ENCODE measurements around the gene SEC16A.

SEC16A gene

DNA sequence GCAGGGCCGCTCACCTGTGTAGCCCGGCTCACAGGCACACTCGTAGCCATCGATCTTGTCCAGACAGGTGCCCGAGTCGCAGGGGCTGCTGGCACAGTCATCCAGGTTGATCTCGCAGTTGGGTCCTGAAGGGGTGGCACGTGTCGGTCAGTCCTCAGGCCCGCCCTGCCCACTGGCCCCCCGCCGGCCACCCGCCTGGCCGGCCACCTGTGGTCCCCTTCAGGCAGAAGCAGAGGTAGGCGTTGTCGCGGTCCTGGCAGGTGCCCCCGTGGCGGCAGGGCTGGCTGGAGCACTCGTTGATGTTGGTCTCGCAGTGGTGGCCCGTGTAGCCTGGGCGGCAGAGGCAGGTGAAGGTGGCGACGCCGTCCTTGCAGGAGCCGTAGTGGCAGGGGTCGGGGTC lies 32.4 kb upstream of the SEC16A start:
- Histone ChIP-seq H3K27ac (ENCODE audit: low read length) (no peak overlapping the region), H3K36me3 (ENCODE audit: control insufficient read depth in 1 of 2, insufficient read depth in 2 of 2, low read length in 2 of 2) (peaks cover 14 to 91% of the 10 kb centered on the region in 2 donors), H3K4me1 (ENCODE audit: control insufficient read depth in 1 of 2, insufficient read depth in 2 of 2, low read length in 2 of 2) (no peaks in the 10 kb centered on the region), H3K9me3 (ENCODE audit: control insufficient read depth in 1 of 2, low read length in 2 of 2) (no peaks in the 10 kb centered on the region), H3K27me3 (ENCODE audit: low read depth, low read length) (no peaks in the 10 kb centered on the region), H3K4me3 (ENCODE audit: low read depth in 1 of 2, low read length in 2 of 2) (no peak overlapping the region)

GRCh38 chr9:136514022-136514714 lies 31.3 kb upstream of the SEC16A start:
- H3K27me3 ChIP-seq (ENCODE audit: low read depth, low read length), result no peaks in the 10 kb centered on the region
- H3K36me3 ChIP-seq (ENCODE audit: control insufficient read depth in 1 of 2, insufficient read depth in 2 of 2, low read length in 2 of 2), result peaks cover 23 to 97% of the 10 kb centered on the region in 2 donors
- no peak overlapping the region for H3K4me3 ChIP-seq (ENCODE audit: low read depth in 1 of 2, low read length in 2 of 2)
- no peaks in the 10 kb centered on the region for H3K9me3 ChIP-seq (ENCODE audit: control insufficient read depth in 1 of 2, low read length in 2 of 2)
- H3K27ac ChIP-seq (ENCODE audit: low read length), result no peak overlapping the region
- no peaks in the 10 kb centered on the region for H3K4me1 ChIP-seq (ENCODE audit: control insufficient read depth in 1 of 2, insufficient read depth in 2 of 2, low read length in 2 of 2)

- H3K27ac ChIP-seq (ENCODE audit: low read length), result no peak overlapping the region
- H3K36me3 ChIP-seq (ENCODE audit: control insufficient read depth in 1 of 2, insufficient read depth in 2 of 2, low read length in 2 of 2), result peaks cover 25 to 97% of the 10 kb centered on the region in 2 donors
These were observed 30.4 kb upstream of the SEC16A start for GRCh38 chr9:136513191-136513590.

DNA sequence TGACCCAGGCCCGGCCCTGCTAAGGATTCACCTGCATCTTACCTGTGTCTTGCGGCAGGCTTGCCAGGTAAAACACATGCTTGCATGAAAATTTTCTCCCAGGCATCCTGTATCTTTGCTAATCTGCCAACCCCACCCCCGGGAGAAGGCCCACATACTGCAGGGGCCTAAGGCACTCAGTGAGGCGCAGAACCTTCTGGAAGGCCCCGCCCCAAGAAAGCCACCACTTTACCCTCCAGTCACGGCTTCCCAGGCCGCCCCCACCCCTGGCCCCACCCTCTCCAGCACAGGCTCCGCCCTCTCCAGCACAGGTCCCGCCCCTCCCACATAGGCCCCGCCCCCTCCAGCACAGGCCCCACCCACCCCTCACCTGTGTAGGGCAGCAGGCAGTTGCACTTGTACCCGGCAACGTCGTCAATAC lies 29.8 kb upstream of the SEC16A start:
- Histone ChIP-seq H3K4me1 (ENCODE audit: control insufficient read depth in 1 of 2, insufficient read depth in 2 of 2, low read length in 2 of 2) (no peaks in the 10 kb centered on the region), H3K9me3 (ENCODE audit: control insufficient read depth in 1 of 2, low read length in 2 of 2) (no peaks in the 10 kb centered on the region), H3K4me3 (ENCODE audit: low read depth in 1 of 2, low read length in 2 of 2) (no peak overlapping the region), H3K27ac (ENCODE audit: low read length) (no peak overlapping the region), H3K36me3 (ENCODE audit: control insufficient read depth in 1 of 2, insufficient read depth in 2 of 2, low read length in 2 of 2) (peaks cover 27 to 97% of the 10 kb centered on the region in 2 donors), H3K27me3 (ENCODE audit: low read depth, low read length) (no peaks in the 10 kb centered on the region)

More at GRCh38 chr9:136513191-136513590, 30.4 kb upstream of the SEC16A start:
- Histone ChIP-seq H3K9me3 (ENCODE audit: control insufficient read depth in 1 of 2, low read length in 2 of 2) (no peaks in the 10 kb centered on the region), H3K4me1 (ENCODE audit: control insufficient read depth in 1 of 2, insufficient read depth in 2 of 2, low read length in 2 of 2) (no peaks in the 10 kb centered on the region), H3K27me3 (ENCODE audit: low read depth, low read length) (no peaks in the 10 kb centered on the region), H3K4me3 (ENCODE audit: low read depth in 1 of 2, low read length in 2 of 2) (no peak overlapping the region)

GRCh38 chr9:136511670-136512592 lies 29.1 kb upstream of the SEC16A start:
- H3K4me3 ChIP-seq (ENCODE audit: low read depth in 1 of 2, low read length in 2 of 2), result no peak overlapping the region
- H3K4me1 ChIP-seq (ENCODE audit: control insufficient read depth in 1 of 2, insufficient read depth in 2 of 2, low read length in 2 of 2), result no peaks in the 10 kb centered on the region
- H3K9me3 ChIP-seq (ENCODE audit: control insufficient read depth in 1 of 2, low read length in 2 of 2), result no peaks in the 10 kb centered on the region
- H3K27me3 ChIP-seq (ENCODE audit: low read depth, low read length), result no peaks in the 10 kb centered on the region
- H3K36me3 ChIP-seq (ENCODE audit: control insufficient read depth in 1 of 2, insufficient read depth in 2 of 2, low read length in 2 of 2), result peaks cover 32 to 97% of the 10 kb centered on the region in 2 donors
- H3K27ac ChIP-seq (ENCODE audit: low read length), result no peak overlapping the region

DNA sequence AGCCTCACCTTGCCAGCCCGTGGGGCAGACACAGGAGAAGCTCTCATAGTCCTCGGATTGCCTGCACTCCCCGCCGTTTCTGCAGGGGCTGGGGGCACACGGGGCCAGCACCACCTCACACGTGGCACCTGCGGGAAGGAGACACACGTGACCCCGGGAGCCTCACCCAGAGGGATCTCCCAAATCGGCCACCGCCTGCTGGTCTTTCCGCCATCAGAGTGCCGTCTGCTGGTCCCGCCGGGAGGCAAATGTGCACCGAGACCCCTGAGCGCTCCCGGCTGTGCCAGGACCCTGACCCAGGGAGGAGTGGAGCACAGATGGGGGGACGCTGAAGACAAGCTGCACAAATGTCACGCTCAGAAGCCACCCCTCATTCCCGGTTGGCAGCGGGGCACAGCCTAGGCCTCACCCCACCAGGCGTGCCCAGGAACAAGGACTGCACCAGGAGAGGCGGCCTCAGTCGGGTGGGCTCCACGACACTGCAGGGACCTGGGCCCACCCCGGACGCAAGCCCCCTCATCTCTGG lies 28.4 kb upstream of the SEC16A start:
- H3K4me3 ChIP-seq (ENCODE audit: low read depth in 1 of 2, low read length in 2 of 2), result no peak overlapping the region
- no peaks in the 10 kb centered on the region for H3K9me3 ChIP-seq (ENCODE audit: control insufficient read depth in 1 of 2, low read length in 2 of 2)
- H3K27ac ChIP-seq (ENCODE audit: low read length), result no peak overlapping the region
- H3K27me3 ChIP-seq (ENCODE audit: low read depth, low read length), result no peaks in the 10 kb centered on the region
- H3K4me1 ChIP-seq (ENCODE audit: control insufficient read depth in 1 of 2, insufficient read depth in 2 of 2, low read length in 2 of 2), result no peaks in the 10 kb centered on the region
- peaks cover 32 to 97% of the 10 kb centered on the region in 2 donors for H3K36me3 ChIP-seq (ENCODE audit: control insufficient read depth in 1 of 2, insufficient read depth in 2 of 2, low read length in 2 of 2)

- H3K4me1 ChIP-seq (ENCODE audit: control insufficient read depth in 1 of 2, insufficient read depth in 2 of 2, low read length in 2 of 2), result no peaks in the 10 kb centered on the region
- no peak overlapping the region for H3K27ac ChIP-seq (ENCODE audit: low read length)
These were observed 27.7 kb upstream of the SEC16A start for GRCh38 chr9:136510561-136510960.

GRCh38 chr9:136509549-136509948 lies 26.7 kb upstream of the SEC16A start:
- Histone ChIP-seq H3K4me3 (ENCODE audit: low read depth in 1 of 2, low read length in 2 of 2) (no peak overlapping the region), H3K4me1 (ENCODE audit: control insufficient read depth in 1 of 2, insufficient read depth in 2 of 2, low read length in 2 of 2) (no peaks in the 10 kb centered on the region), H3K36me3 (ENCODE audit: control insufficient read depth in 1 of 2, insufficient read depth in 2 of 2, low read length in 2 of 2) (peaks cover 29 to 96% of the 10 kb centered on the region in 2 donors), H3K27me3 (ENCODE audit: low read depth, low read length) (no peaks in the 10 kb centered on the region), H3K9me3 (ENCODE audit: control insufficient read depth in 1 of 2, low read length in 2 of 2) (no peaks in the 10 kb centered on the region), H3K27ac (ENCODE audit: low read length) (no peak overlapping the region)

More at GRCh38 chr9:136510561-136510960, 27.7 kb upstream of the SEC16A start:
- Histone ChIP-seq H3K27me3 (ENCODE audit: low read depth, low read length) (no peaks in the 10 kb centered on the region), H3K4me3 (ENCODE audit: low read depth in 1 of 2, low read length in 2 of 2) (no peak overlapping the region), H3K9me3 (ENCODE audit: control insufficient read depth in 1 of 2, low read length in 2 of 2) (no peaks in the 10 kb centered on the region), H3K36me3 (ENCODE audit: control insufficient read depth in 1 of 2, insufficient read depth in 2 of 2, low read length in 2 of 2) (peaks cover 29 to 96% of the 10 kb centered on the region in 2 donors)

DNA sequence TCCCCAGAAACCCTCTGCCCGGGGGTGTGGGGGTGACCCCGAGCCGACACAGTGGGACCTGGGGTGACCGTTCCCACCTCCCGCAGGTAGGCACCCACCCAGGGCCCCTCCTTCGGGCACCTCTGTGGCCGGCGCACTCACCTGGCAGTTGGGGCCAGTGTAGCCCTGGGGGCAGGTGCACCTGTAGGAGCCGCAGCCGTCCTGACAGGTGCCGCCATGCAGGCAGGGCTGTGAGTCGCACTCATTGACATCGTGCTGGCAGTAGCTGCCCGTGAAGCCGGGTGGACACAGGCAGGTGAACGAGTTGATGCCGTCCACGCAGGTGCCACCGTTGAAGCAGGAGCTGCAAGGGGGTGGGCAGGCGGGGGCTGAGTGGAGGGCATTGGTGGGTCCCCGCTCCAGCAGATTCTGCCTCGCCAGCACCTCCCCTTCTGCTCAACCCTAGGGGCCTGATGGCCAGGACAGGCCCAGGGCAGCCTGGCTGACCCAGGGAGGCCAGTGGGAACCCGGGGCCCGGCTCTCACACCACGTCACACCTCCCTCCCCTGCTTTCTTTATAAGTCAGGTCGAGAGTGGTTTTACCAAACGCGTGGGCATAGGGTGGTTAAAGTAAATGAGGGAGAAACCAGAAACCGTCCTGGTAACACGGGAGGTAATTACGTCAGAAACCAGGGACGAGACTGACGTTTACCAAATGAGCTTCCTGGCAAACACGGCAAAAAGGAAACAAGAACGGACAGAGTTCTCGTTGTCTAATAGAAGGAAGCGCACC lies 26.1 kb upstream of the SEC16A start:
- Histone ChIP-seq H3K27me3 (ENCODE audit: low read depth, low read length) (no peaks in the 10 kb centered on the region), H3K4me3 (ENCODE audit: low read depth in 1 of 2, low read length in 2 of 2) (no peak overlapping the region), H3K9me3 (ENCODE audit: control insufficient read depth in 1 of 2, low read length in 2 of 2) (no peaks in the 10 kb centered on the region), H3K27ac (ENCODE audit: low read length) (no peak overlapping the region), H3K36me3 (ENCODE audit: control insufficient read depth in 1 of 2, insufficient read depth in 2 of 2, low read length in 2 of 2) (peaks cover 29 to 96% of the 10 kb centered on the region in 2 donors), H3K4me1 (ENCODE audit: control insufficient read depth in 1 of 2, insufficient read depth in 2 of 2, low read length in 2 of 2) (no peaks in the 10 kb centered on the region)

DNA sequence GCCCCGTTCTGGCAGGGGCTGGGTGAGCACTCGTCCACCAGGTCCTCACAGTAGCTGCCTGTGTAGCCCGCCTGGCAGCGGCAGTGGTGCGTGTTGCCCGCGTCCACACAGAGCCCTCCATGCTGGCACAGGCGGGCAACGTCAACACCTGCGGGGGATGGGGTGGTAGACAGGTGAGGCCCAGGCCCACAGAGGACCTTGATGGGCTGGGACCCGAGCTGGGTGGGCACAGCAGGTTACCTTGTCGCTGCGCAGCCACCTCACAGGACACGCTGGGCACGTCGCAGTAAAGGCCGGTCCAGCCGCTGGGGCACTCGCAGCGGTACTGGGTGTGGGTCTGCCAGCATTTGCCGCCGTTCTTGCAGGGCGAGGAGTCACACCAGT lies 25.1 kb upstream of the SEC16A start:
- H3K4me3 ChIP-seq (ENCODE audit: low read depth in 1 of 2, low read length in 2 of 2), result no peak overlapping the region
- no peaks in the 10 kb centered on the region for H3K9me3 ChIP-seq (ENCODE audit: control insufficient read depth in 1 of 2, low read length in 2 of 2)
- no peaks in the 10 kb centered on the region for H3K4me1 ChIP-seq (ENCODE audit: control insufficient read depth in 1 of 2, insufficient read depth in 2 of 2, low read length in 2 of 2)
- peaks cover 24 to 96% of the 10 kb centered on the region in 2 donors for H3K36me3 ChIP-seq (ENCODE audit: control insufficient read depth in 1 of 2, insufficient read depth in 2 of 2, low read length in 2 of 2)
- no peak overlapping the region for H3K27ac ChIP-seq (ENCODE audit: low read length)
- H3K27me3 ChIP-seq (ENCODE audit: low read depth, low read length), result no peaks in the 10 kb centered on the region
